Superior temporal gyrus (tissue), 1 donor: Measurements from ENCODE around the gene CEACAM8.
A peak's percentile ranks its signal among the peaks of the same experiment; 100 is the strongest.
"Not testable (repeated sequence)": the region's sequence is repeated elsewhere in the genome, so short reads cannot be mapped to it uniquely, and the experiment has no call there.

Experiments
- DNase-seq: peaks from one replicate; pipeline ENCODE4 v3.0.0-alpha.2; 2016; ENCODE audit errors: extremely low spot score

CEACAM8 gene

DNA sequence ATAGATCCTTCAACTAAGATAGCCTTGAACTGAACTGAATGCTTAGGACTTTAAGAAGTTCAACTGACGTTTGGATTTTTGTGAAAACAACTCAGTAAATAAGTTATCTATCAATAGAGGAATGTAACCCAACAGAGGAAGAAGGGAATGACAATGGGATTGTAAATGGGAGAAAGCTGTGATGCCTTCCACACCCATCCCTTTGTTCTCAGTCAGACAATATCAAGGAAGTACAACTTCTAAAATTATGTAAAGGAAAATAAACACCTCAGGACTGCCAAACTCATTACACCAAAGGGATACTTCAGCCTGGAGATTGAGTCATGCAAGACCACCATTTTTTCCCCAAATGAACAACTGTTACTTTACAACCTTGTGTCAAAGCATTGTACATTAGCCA, 21.1 kb downstream of the CEACAM8 start:
- no peak for DNase-seq

DNA sequence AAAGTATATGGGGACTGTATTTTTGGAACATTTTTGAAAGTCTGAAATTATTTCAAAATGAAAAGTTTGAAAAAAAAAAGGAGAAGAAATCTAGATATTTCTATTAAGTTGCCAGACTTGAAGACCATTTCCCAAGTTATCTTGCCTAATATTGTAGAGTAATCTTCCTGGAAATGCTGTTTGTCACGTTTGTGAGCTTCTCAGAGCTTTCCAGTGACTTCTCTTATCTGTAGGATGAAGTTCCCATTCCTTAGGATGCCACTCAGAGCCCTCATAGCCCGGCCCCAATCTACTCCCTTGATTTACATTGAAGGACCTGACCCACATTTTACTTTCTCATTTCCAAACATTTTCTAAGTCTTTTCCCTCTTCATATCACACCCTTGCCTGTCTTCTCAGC, 23.6 kb downstream of the CEACAM8 start:
- no peak for DNase-seq

DNA sequence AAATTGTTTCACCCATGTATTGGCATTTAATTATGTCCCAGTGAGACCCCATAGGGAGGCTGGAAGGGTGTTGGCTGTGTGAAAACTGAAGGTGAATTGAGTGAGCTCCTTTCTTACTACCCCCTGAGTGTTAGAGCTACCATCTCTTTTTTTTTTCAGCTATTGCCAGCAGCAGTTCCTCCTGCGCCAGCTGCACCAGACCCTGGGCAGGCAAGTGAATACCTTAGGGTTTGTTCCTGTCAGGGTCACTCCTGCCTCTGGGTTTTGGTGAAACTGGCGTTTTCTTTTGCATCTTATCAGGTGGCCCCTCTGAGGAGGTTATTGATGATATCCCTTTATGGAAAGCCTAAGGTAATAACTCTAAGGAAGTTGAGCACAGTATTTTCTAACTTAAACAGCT, 25.5 kb downstream of the CEACAM8 start:
- DNase-seq = no peak

DNA sequence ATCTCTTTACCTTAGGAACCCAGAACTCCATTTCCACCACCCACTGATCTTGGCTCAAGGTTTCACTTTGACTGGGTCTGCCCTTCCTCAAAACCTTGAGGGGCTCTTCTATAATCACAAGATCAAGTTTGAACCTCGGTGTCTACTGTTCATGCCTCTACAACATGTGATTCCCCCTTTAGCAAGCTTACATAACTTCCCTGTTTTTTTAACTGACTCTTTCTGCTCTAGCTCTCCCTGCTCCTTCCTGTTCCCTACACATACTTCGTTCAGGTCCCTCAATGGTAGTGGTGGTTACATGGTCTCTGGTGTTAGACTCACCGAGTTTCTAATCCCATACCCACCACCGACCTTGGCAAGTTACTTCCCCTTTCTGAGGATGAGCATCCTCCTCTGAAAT, 26.7 kb downstream of the CEACAM8 start:
- DNase-seq = peak; percentile 25

DNA sequence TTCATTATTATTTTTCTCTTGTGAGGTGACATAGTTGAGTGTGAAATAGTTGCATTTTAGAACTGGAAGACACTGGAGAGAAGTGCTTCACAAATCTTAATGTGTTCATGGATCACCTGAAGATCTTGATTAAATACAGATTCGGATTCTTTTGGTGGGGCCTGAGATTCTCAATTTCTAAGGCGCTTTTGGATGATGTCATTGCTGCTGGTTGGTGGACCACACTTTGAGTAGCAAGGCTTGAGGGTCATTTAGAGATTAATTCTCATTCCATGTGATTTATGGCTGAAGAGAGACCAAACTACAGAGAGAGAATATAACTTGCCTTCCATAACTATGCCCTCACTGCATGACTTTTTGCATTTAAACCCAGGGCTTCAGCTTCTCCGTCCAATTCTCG, 27.2 kb downstream of the CEACAM8 start:
- no peak for DNase-seq

DNA sequence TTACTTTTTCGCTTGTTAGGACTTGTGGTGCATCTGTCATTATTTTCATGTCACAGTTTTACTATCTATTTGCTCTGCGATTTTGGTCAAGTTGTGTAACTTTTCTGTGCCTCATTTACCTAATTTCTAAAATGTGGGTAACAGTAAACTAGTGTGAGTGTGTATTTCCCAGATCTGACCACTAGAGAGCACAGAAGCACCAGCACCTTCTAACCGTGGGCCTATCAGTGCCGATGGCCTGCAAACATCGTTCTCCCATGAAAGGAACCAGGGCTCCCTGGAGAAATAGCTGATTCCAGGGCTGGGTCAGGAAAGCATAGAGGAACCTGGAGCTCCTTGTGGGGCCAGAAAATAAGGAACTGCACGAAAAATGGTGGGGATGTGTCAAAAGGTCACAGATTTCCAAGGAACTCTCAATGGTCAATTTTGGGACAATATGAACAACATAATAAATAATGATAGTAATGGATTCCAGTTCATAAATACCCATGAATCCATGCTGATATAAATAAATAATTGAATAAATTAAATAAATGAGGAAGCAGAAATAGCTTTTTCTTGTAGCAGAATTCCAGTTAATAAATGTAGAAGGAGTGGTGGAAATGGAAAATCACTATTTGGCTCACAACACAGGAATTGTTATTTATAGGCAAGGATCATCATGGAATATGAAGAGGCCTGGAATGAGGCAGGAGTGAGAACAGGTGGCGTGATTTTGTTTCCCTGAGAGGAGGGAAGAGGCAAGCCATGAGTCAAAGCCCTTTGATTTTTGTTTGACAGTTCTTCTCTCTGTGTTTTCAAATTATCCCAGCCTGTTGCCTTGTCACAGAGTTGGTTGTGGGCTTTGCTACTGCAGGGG, 31.1 kb downstream of the CEACAM8 start:
- DNase-seq = peak; percentile 83

DNA sequence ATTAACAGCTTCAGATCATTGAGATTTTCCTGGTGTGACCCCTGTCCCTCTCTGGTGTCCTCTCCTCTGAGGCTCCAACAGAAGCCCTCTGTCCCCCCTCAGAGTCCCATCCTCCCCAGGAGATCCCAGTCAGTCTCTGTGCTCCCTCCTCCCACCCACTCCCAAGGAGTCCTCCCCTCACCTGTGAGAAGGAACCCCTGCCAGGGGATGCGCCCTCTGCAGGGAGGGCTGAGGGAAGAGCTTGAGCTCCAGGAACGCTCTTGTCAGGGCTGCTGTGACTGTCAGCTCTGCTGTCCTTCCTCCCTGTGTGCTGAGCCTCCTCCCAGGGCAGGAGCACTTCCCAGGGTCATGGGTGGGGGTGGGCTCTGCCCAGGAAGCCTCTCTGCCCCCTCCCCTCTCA, 33.2 kb downstream of the CEACAM8 start:
- DNase-seq = no peak

DNA sequence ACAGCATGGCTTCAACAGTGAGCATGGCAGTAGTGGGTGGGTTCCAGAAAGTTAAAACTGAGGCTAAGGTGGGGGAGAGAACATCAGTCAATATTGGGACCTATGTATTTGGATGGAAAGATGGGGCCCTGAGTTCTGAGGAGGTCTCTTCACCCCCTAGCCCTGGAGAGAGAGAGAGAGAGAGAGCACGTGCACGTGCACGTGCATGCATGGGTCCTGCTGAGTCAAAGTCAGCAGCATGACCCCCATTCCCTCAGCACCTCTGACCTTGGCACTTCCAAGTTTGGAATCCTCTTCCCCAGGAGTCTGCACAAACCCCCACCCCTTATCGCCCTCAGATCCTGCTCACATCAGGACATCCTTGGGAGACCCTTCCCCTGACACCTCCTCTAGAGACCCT, 34.0 kb downstream of the CEACAM8 start:
- DNase-seq = no peak

DNA sequence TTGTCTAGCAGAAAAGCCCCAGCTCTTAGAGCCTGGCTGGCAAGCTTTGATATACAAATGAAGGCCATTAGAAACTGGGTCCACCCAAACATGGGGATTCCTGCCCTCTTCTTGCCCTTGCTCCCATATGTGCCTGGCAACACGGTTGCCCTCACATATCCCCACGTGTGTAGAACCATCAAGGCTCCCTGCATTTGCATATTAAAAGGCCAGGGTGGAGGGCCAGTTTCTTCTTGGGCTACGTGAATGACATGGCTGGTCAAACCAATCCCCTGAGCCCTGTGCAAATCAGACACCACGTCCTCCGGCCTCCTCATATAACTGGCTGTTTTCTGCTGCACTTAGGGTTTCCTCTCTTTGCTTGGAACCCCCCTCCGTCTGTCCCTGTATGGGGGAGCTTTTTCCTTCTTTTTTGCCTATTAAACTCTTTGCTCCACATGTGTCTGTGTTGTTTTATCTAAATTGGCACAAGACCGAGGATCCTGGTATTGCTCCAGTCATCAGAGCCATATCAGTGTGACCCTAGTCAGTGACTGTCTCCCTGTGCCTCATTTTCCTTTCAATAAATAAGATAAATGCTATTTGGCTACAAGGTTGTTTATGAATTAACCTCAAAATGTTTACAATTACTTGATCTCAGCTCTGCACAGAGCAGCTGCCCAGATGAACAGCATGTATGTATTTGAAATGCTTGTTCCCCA, 36.1 kb downstream of the CEACAM8 start:
- DNase-seq = no peak

DNA sequence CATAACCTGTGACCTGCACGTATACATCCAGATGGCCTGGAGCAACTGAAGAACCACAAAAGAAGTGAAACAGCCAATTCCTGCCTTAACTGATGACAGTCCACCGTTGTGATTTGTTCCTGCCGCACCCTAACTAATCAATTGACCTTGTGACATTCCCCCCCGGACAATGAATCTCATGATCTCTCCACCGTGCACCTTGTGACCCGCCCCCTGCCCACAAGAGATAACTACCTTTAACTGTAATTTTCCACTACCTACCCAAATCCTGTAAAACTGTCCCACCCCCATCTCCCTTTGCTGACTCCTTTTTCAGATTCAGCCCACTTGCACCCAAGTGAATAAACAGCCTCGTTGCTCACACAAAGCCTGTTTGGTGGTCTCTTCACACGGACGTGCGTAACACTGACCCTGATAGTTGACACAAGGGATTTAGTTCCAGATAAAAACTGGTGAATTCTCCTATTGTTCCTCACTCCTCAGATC, 37.3 kb downstream of the CEACAM8 start:
- DNase-seq = not testable (repeated sequence)

DNA sequence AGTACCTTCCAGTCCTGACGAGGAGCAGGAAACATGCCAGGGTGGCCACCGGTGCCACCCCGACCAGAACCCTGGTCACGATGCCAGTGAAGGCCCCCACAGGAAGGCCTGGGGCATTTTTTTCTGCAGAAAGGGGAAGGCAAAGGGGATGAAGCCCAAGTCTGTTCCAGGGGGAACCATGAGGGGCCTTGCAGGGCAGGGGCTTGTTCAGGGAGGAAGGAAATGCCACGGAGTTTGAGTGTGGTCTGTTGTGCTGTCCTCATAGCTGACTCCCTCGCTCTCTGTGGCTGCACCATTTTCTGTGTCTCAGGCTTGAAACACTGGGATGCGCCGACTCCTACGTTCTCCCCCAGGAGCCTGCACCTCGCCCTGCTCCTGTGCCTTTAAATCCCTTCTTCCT, 38.9 kb downstream of the CEACAM8 start:
- DNase-seq = no peak

DNA sequence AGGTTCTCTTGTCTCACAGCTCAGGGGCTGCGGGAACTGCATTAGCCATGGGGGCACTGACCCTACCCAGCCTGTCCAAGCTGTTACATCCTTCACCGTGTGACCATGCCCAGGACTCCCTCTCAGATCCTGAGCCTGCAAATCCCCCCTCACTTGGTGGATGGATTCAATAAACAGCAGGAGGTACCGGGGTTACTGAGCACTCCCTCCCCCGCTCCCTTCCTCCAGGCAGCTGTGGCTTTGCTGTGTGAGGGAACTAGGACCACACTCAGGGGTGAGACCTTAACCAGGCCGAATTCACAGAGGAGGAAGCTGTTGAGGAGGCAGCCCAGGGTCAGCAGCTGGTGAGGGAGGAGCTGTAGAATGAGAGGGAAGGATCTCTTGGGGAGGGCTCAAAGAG, 39.4 kb downstream of the CEACAM8 start:
- no peak for DNase-seq

DNA sequence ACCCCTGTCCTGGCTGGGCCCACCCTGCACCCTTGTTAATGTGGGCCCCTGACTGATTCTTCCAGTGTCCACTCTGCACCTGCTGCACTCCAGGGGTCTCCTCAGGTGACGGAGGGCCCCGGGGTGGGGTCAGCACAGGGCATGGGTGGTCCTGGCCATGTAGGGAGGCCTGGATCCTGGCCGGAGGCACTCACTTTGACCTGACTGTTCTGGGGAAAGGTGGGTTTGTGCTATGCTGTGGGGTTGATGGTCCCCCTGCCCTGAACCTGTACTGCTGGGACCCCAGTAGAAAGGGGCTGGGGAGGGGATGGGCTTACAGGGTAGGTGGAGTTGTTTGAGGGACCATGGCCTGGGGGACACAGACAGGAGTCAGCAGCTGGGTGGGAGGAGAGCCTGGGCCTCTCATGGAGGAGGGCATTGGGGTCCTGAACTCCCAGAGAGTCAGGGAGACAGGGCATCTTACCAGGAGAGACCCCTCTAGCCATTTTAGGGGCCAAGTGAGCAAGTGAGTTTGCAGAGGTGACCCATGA, 40.6 kb downstream of the CEACAM8 start:
- DNase-seq = no peak

DNA sequence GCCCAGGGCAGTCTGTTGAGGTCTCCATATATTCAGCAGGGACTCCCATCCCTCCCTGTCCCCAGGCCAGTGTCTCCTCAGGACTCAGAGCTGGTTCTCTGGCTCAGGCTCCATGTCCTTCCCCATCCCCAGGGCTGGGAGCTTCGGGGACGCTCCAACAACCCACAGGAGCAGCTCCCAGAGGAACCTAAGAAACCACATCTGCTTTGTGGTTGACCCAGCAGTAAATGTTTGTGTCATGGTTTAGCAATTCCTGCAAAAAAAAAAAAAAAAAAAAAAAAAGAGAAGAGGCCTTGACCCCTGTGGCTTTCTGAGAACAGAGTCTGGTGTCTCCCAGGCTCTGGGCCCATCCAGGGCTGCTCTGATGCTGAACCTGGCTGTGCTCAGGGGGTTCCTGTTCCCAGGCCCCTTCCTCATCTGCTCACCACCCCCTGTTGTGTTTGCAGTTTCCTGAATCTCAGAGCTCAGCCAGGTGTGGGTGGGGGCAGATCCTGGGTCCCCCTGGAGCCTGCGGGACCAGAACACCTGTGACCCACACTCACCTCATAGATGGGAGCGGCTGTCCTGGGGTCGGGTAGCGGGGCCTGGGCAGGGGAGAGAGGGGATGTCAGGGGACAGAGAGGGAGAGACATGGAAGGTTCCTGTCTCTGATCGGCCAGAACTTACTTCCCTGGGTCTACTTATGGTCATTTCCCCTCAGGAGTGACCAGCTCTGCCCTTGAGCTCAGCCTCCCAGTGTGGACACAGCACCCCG, 41.3 kb downstream of the CEACAM8 start:
- no peak for DNase-seq

DNA sequence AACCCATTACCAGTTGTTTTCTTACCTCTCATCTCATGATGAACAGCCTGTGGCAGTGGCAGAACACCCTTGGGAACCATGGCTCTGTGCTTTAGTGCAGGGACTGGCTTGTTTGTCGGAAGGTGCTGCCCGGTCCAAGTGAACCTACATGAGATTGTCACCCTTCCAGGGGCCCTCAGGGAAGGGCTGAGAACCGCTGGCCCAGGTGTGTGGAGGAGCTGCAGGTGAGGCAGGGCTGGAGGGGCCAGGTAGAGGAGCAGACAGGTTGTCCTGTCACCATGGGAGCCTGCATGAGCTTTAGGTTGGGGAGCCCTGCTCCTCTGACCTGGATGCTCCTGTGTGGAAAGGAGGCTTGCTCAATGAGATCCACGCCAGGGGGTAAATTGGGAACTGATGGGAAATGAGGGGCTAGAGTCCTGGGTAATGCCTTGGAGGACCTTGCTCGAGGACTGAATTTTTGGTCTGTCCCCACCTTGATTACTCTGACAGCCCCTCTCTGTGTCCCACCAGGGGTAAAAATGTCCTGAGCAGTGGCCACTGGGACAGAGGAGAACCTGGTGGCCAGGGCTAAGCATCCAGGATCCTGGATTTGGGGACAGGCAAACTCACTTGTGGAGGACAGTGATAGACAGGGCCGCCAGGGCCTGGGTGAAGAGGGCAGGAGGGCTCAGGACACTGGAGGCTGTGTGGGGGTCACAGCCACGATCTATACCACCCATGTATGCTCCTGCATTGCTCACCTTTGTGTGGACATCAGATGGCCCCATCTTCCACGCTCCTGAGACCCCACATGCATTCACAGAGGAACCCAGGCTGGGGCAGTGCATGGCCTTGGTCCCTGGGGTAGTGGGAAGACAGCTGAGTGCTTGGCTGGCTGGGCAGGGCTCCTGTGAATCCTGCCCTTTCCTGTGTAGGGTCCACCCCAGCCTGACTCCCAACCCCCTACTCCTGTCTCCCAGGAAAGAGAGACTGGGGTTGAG, 42.3 kb downstream of the CEACAM8 start:
- DNase-seq = no peak

DNA sequence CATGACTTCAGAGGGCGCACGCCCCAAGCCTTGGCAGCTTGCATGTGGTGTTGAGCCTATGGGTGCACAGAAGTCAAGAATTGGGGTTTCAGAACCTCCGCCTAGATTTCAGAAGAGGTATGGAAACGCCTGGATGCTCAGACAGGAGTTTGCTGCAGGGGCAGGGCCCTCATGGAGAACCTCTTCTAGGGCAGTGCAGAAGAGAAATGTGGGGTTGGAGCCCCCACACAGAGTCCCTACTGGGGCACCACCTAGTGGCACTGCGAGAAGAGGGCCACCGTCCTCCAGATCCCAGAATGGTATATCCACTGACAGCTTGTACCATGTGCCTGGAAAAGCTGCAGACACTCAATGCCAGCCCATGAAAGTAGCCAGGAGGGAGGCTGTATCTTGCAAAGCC, 44.2 kb downstream of the CEACAM8 start:
- DNase-seq = not testable (repeated sequence)

DNA sequence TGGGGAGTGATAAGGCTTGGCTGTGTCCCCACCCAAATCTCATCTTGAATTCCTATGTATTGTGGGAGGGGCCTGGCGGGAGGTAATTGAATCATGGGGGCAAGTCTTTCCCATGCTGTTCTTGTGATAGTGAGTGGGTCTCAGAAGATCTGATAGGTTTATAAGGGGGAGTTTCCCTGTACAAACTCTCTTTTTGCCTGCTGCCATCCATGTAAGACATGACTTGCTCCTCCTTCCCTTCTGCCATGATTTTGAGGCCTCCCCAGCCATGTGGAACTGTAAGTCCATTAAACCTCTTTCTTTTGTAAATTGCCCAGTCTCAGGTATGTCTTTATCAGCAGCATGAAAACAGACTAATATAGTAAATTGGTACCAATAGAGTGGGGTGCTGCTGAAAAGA, 45.7 kb downstream of the CEACAM8 start:
- not testable (repeated sequence) for DNase-seq

DNA sequence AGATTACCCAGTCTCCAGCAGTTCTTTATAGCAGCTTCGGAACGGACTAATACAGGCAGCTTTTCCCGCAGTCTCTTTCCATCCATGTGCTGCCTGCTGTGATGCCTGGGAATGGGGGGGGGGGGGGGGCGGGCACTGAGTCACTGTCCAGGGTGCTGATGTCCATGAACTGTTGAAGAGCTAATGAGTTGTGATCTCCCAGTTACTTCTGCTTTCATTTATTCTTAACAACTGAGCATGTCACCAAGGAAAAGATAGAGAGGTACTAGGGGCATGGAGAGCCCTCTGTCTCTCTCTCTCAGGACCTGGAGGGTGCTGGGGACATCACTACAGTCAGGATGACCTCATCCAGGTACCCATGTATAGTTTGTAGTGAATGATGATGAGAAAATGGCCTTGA, 46.2 kb downstream of the CEACAM8 start:
- DNase-seq = no peak

DNA sequence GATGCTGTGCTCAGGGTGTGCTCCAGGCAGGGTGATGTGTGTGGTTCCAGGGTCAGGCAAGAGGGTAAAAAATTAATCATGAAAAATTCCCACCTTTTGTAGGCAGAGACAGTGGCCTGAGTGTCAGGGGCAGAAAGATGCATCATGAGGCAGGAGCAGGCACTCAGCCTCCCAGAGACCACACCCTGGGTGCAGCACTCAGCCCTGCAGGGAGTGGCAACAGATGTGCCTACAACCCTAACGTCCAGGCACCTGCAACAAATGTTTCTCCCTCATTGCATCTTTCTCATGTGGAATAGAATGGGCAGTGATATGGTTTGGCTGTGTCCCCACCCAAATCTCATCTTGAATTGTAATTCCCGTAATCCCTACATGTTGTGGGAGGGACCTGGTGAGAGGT, 46.8 kb downstream of the CEACAM8 start:
- DNase-seq = no peak

DNA sequence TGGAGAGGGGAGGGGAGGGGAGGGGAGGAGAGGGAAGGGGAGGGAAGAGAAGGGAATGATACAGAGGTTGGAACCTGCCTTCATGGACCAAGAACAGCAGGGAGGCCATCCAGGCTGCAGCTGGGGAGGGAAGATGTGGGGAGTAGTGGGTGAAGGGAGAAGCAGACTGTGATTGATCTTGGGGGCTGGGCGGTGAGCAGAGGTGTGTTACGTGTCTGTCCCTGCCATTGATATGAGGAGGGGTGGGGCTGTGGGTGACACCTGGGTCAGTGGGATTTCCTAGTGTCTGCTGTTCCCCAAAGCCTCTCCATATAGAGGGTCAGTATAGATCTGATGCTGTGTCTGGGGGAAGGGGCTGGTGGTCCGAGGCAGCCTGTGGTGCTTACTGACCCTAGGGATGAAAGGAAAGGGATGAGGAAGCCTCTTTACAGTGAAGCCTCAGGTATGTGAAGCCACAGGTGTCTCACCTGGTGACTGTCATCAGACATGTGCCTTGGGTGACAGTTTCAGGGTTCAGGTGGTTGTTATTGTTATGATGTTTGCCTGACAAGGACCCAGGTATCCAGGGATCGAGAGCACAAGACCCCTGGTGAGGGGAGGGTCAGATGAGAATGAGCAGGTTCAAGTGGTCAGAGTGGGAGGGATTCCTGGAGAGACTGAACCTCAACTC, 47.8 kb downstream of the CEACAM8 start:
- no peak for DNase-seq
